ENCODE data around the gene DPH6.
"Not testable (repeated sequence)": the region's sequence is repeated elsewhere in the genome, so short reads cannot be mapped to it uniquely, and the experiment has no call there.

Gene DPH6

DNA sequence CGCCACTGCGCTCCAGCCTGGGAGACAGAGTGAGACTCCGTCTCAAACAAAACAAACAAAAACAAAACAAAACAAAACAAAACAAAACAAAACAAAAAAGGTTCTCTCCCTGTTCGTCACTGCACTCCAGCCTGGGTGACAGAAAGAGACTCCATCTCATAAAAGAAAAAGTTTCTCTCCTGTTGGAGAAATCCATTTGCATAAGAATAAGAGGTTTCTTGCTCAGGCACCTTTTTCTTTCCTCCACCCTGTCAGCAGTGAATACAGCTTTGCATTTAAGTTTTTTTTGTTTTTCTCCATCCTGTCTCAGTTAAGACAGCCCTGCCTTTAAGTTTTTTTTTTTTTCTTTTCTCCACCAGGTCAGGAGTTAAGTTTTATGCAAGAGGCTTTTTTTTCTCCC, 109.5 kb downstream of the DPH6 start:
- no peak for DNase-seq (ENCODE audit: low spot score)

- DNase-seq (ENCODE audit: low spot score): no peak
Measured at GRCh38 chr15:35431281-35431680, 114.7 kb downstream of the DPH6 start.

DNA sequence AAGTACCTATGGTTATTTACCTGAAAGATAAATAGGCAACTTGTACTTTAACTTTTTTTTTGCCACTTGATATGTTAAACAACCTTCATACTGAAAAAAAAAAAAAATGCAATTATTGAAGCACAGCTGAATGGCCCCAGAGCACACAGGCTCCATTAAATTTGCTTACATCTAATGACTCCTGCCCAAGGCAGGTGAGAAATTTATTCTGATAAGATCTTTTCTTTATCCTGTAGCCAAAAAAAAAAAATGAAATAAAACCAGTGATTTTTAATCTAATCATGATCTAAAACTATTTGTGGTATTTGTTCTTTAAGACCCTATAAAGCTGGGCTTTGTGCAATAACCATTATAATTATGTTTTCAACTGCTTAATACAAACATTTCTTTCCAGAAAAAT, 115.7 kb downstream of the DPH6 start:
- no peak for DNase-seq (ENCODE audit: low spot score)

- DNase-seq (ENCODE audit: low spot score): no peak
Measured at GRCh38 chr15:35427496-35427895, 118.5 kb downstream of the DPH6 start.

DNA sequence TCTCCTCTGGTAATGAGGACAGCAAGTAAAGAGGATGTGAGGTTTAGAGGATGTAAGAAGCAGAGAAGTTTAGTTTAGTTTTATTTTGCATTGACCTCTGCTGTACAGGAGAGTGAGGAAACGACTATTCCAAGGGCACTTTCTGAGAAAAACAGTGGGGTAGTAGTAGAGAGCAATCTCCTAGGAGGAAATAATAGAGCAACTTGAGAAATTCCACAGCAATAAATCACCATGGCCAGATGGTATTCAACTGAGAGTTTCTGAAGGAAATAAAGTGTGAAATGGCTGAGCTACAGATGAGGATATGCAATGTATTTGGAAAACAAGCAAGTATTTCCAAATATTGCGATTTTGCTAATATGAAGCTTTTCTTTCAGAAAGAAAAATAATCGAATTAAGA, 118.9 kb downstream of the DPH6 start:
- no peak for DNase-seq (ENCODE audit: low spot score)

- DNase-seq (ENCODE audit: low spot score): no peak
Measured at GRCh38 chr15:35410775-35411174, 135.2 kb downstream of the DPH6 start.

DNA sequence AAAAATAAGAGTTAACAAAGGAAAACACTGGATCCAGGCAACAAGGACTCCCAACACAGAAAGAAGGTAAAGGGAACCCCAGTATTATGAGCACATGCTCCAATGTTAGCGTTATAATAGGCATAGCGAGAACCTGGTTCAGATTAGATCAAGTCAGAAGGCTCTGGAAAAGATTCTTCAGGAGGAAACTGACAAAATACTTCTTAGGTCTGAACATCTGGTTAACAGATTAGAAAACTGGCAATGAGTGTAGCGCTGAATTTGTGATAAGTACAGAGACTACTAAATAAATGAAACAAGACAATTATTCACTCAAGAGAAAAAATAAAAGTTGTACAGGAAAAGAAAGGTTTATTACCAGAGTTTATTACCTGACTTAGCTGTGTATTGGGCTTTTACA, 146.1 kb downstream of the DPH6 start:
- DNase-seq (ENCODE audit: low spot score): no peak

DNA sequence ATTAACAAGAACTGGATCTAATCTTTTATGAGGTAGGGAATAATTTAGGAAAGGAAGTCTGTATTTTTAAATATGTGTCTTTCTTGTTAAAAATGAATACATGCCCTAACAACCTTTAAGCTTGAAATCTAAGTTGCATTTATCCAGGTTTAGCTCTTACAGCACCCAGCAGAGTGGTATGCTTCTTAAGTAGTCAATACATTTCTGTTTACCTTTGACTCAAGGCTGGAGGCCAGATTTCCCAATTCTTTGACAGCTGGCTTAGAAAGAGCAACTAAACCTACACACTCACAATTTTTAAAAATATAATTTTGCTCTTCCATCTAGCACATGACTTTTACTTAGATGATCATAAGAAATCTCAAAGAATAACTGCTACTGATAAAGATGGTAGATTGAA, 148.9 kb downstream of the DPH6 start:
- no peak for DNase-seq (ENCODE audit: low spot score)

DNA sequence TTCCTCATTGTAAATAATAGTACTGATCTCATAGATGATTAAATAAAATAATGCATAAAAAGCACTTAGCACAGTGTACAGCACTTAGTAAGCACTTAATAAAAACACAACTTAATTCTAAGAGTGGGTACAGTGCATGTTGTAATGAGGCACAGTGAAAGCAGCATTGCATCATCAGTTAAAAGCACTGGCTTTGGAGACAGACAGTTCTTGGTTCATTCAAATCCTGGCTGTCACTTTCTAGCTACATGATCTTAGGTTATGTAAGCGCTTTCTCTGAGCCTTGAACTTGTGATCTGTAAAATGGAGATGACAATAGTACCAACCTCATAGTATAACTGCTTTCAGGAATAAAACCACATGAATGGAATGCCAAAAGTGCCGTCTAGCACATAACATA, 151.5 kb downstream of the DPH6 start:
- DNase-seq (ENCODE audit: low spot score): no peak

DNA sequence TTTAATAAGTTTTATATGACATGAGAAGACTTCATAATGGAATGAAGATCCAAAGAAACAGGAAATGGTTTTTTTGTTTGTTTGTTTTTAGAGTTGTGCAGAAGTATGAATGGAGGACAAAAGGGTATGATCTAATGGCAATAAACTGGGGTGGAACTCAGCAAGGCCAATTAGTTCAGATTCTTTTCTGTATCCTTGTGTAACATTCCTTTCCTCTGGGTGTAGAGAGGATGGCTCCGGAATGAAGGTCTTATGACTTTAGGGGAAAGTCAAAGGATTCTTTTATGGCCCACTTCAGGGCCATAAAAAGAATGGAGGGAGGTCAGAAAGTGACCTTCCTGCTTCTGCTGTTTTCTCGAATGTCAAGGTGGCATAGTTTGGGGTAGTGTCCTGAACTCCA, 152.6 kb downstream of the DPH6 start:
- no peak for DNase-seq (ENCODE audit: low spot score)

DNA sequence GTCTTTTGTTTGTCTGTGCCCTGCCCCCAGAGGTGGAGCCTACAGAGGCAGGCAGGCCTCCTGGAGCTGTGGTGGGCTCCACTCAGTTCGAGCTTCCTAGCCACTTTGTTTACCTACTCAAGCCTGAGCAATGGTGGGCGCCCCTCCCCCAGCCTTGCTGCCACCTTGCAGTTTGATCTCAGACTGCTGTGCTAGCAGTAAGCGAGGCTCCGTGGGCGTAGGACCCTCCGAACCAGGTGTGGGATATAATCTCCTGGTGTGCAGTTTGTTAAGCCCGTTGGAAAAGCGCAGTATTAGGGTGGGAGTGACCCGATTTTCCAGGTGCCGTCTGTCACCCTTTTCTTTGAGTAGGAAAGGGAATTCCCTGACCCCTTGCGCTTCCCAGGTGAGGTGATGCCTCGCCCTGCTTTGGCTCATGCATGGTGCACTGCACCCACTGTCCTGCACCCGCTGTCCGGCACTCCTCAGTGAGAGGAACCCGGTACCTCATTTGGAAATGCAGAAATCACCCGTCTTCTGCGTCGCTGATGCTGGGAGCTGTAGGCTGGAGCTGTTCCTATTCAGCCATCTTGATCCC, 154.5 kb downstream of the DPH6 start:
- DNase-seq (ENCODE audit: low spot score): not testable (repeated sequence)

- no peak for DNase-seq (ENCODE audit: low spot score)
Measured at GRCh38 chr15:35383506-35383905, 162.5 kb downstream of the DPH6 start.

DNA sequence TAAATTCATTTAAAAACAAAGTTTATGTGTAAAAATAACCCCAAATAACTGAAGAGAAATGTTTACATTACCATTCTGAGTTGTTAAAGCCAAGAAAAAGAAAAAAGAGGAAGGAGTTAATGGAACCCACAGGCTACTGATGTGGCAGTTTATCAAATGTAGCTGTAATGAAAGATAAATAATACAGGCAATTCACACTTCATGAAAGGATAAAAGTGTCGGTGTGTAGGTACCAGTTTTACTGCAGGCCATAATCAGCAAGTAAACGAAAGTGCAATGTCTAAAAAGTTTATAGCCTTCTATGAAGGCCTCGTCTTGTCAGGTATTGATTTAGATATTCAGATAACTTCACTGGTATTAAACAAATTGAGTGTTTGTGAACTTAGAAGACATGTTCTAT, 164.6 kb downstream of the DPH6 start:
- DNase-seq (ENCODE audit: low spot score): no peak

DNA sequence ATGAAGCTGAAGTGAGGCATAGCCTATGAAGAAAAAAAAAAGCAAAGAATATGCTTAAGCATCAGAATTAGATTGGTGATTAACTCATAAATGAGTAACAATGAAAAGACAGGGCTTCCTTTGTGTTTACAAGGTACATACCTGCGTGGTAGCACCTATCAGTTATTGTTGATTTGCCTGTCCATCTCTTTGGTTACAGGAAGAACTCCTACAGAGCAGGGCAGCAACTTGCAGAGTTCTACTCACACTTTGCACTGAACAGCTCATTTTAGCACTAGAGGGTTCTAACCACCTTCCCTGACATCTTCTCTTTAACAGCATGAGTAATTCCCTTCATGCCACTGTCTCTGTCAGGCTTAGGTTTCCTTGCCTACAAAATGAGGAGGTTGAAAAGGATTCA, 166.0 kb downstream of the DPH6 start:
- no peak for DNase-seq (ENCODE audit: low spot score)

GRCh38 chr15:35378454-35378853, 167.5 kb downstream of the DPH6 start:
- not testable (repeated sequence) for DNase-seq (ENCODE audit: low spot score)

- no peak for DNase-seq (ENCODE audit: low spot score)
Measured at GRCh38 chr15:35376707-35377106, 169.3 kb downstream of the DPH6 start.

GRCh38 chr15:35374661-35375060, 171.3 kb downstream of the DPH6 start:
- DNase-seq (ENCODE audit: low spot score): no peak

DNA sequence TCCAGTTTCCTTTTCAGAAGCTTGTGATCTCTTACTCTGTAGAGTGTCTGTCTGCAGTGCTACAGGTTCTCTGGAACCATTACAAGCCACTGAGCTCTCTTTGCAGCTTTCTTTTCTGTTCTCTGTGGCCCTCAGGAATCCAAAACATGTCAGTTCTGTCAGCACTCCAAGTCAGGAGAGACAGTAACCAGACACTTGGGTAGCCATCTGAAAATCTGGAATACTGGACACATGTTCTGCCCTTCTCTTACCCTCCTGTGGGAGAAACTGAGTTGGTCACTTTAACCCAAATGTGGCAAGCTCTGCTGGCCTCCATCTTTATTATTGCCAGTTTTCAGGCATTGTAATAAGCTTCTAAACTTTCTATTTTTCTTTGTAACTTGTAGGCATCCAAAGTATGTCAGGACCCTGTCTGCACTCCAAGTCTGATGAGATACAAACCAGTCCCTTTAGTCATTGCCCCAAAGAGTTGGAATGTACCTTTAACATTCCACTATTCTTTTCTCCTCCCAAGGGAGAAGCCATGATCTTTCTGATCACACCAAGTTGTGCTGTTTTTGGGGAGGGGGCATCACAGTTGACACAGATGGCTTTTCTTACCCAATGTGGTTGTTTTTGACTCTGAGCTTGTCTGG, 183.7 kb downstream of the DPH6 start:
- DNase-seq (ENCODE audit: low spot score): no peak

DNA sequence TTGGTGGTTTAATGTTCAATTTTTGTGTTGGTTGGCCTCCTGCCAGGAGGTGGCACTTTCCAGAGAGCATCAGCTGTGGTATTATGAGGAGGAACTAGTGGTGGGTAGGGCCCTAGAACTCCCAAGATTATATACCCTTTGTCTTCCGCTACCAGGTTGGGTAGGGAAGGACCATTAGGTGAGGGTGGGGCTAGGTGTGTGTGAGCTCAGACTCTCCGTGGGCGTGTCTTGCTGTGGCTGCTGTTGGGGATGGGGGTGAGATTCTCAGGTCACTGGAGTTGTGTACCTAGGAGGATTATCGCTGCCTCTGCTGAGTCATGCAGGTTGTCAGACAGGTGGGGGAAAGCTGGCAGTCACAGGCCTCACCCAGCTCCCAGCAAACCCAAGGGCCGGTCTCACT, 187.1 kb downstream of the DPH6 start:
- no peak for DNase-seq (ENCODE audit: low spot score)

DNA sequence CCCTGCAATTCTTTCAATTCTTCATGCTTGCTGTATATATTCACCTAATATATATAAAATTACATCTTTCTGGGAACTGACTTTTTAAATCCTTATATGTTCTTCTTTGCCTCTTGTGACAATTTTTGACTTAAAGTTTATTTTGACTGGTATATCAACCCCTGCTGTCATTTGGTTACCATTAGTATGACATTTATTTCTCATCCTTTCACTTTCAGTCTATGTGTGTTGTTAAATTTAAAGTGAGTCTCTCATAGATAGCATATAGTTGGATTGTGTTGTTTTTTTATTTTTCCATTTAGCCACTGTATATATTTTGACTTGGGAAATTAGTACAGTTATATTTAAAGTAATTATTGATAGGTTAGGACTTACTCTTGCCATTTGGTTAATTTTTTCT, 194.9 kb downstream of the DPH6 start:
- DNase-seq (ENCODE audit: low spot score): no peak

- DNase-seq (ENCODE audit: low spot score): no peak
Measured at GRCh38 chr15:35349916-35350315, 196.0 kb downstream of the DPH6 start.

DNA sequence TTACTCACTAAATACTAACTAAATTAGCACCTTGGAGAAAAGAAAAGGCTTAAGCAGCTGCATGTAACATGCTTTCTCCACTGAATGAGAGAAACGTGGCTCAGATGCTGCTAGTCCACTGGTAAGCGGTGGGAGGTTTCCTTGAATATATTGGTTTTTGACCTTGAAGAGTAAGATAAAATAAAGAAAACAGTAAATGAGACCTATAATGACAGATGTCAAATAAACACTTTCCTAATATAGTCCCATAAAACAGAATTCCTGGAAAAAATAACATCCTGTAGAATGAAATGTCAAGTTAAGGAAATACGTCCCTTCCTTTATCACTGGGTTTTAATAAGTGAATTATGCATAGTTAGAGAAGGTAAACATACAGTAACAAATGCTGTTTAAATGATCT, 215.0 kb downstream of the DPH6 start:
- no peak for DNase-seq (ENCODE audit: low spot score)

DNA sequence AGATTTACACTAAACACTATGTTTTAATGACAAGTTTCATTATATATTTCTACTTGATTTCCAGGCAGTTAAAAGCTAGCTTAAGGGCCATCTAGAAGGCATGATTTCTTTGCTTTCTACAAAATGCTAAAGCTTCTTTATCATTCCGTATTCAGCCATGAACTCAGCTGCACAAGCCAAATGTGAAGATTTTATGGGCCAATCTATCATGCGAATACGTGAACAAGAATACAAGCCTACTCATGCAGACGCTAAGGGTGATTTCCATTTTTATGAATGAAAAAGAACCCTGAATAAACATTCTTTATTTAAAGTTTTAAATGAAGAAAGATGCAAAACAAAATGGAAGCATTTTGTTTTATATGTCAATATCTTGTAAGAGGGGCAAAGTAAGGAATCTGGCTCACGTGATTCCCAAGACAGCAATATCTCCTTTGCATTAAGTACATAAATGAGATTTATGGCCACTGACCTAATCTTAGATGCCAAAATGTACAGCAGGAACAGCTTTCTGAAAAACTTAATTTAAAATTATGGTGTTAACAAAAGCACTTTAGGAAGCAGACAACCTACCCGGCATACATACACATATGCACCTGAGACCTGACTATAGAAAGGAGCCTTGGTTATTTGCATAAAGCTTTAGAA, 215.8 kb downstream of the DPH6 start:
- DNase-seq (ENCODE audit: low spot score): no peak

GRCh38 chr15:35329521-35329961, 216.4 kb downstream of the DPH6 start:
- no peak for DNase-seq (ENCODE audit: low spot score)

Measured in SW480 (cell line).